HL-60 (cell line): ENCODE data around the gene KCNMA1.

Experiments used
- GABPA ChIP-seq: IDR thresholded peaks from 2 replicates; pipeline ENCODE4 v1.6.1; 2012; ENCODE audit warnings: low read depth
- POLR2AphosphoS5 ChIP-seq: IDR thresholded peaks from 2 replicates; pipeline ENCODE4 v1.6.1; 2012; ENCODE audit warnings: low read depth
- TF ChIP-seq, protein P1 (sequence below): IDR thresholded peaks from one replicate; pipeline ENCODE4 v1.5.1; 2011; ENCODE audit warnings: low read length, control low read depth, inconsistent platforms; ENCODE audit not compliant: insufficient read depth

GRCh38 chr10:77004917-77005564, 632.6 kb downstream of the KCNMA1 start:
- TF ChIP-seq POLR2AphosphoS5, result no peak
- no peak for TF ChIP-seq GABPA
- TF ChIP-seq, protein P1, sequence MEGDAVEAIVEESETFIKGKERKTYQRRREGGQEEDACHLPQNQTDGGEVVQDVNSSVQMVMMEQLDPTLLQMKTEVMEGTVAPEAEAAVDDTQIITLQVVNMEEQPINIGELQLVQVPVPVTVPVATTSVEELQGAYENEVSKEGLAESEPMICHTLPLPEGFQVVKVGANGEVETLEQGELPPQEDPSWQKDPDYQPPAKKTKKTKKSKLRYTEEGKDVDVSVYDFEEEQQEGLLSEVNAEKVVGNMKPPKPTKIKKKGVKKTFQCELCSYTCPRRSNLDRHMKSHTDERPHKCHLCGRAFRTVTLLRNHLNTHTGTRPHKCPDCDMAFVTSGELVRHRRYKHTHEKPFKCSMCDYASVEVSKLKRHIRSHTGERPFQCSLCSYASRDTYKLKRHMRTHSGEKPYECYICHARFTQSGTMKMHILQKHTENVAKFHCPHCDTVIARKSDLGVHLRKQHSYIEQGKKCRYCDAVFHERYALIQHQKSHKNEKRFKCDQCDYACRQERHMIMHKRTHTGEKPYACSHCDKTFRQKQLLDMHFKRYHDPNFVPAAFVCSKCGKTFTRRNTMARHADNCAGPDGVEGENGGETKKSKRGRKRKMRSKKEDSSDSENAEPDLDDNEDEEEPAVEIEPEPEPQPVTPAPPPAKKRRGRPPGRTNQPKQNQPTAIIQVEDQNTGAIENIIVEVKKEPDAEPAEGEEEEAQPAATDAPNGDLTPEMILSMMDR, result peak; percentile 73
